Measurements from ENCODE around the gene TBC1D22B. TPM values are rescaled to one million over a fixed set of nuclear protein-coding genes. Genes with fewer than 3 reads are reported as not detected.
A peak's percentile ranks its signal among the peaks of the same experiment; 100 is the strongest.

The TBC1D22B gene
- total RNA-seq, 4 donors from 2014 or later: 7.3 to 10.2 (median 8.6) TPM

- WGBS: 47% methylated on average over 7 of the region's 7 CpGs
- TF ChIP-seq EP300 (IDR thresholded peaks at IDR 0.05) (no peak), POLR2AphosphoS5 (IDR thresholded peaks at IDR 0.05) (peak; percentile 15 to 44), POLR2A (IDR thresholded peaks at IDR 0.05; ENCODE audit: low read depth) (no peak), CTCF (IDR thresholded peaks at IDR 0.05) (peak; percentile 94 to 99 (median 98))
These were observed 47.1 kb upstream of the TBC1D22B start for GRCh38 chr6:37210313-37210968.

GRCh38 chr6:37212268-37212667 is 45.3 kb upstream of the TBC1D22B start:
- WGBS: 80% methylated on average over 9 of the region's 9 CpGs
- TF ChIP-seq POLR2A (IDR thresholded peaks at IDR 0.05; ENCODE audit: low read depth): no peak

More at GRCh38 chr6:37210313-37210968, 47.1 kb upstream of the TBC1D22B start:
- no peak for DNase-seq (ENCODE audit: extremely low spot score)
- Histone ChIP-seq H3K27me3 (no peaks in the 10 kb centered on the region), H3K9me3 (no peaks in the 10 kb centered on the region), H3K27ac (replicated peaks in 1 of 4) (no peak overlapping the region), H3K36me3 (no peaks in the 10 kb centered on the region), H3K4me1 (peaks cover 0 to 9% (median 7%) of the 10 kb centered on the region in 4 donors), H3K4me3 (no peak overlapping the region)
- intact Hi-C loops (cut with DNase I): loop anchor here (1.0 to 10.0 kb wide), 3 partner anchors 159 to 326 kb away; partner anchors contain the start of gene C6orf89

GRCh38 chr6:37218061-37218460 is 39.5 kb upstream of the TBC1D22B start:
- intact Hi-C loops (cut with DNase I): loop anchor here (10.0 kb wide), 1 partner anchor 333 kb away; the partner anchor contains the start of gene C6orf89
- Histone ChIP-seq H3K4me3 (no peak overlapping the region), H3K4me1 (peaks cover 0 to 15% (median 13%) of the 10 kb centered on the region in 4 donors), H3K9me3 (no peaks in the 10 kb centered on the region), H3K27ac (replicated peaks in 1 of 4) (no peak overlapping the region), H3K36me3 (no peaks in the 10 kb centered on the region), H3K27me3 (no peaks in the 10 kb centered on the region)
- over 99% methylated on average over 6 of the region's 6 CpGs for WGBS
- no peak for TF ChIP-seq CTCF (IDR thresholded peaks at IDR 0.05)
- TF ChIP-seq POLR2AphosphoS5 (IDR thresholded peaks at IDR 0.05): no peak
- TF ChIP-seq POLR2A (IDR thresholded peaks at IDR 0.05; ENCODE audit: low read depth): no peak
- no peak for TF ChIP-seq EP300 (IDR thresholded peaks at IDR 0.05)
- DNase-seq (ENCODE audit: extremely low spot score): no peak

More at GRCh38 chr6:37212268-37212667, 45.3 kb upstream of the TBC1D22B start:
- H3K27ac ChIP-seq (replicated peaks in 1 of 4): no peak overlapping the region
- DNase-seq (ENCODE audit: extremely low spot score): no peak
- no peaks in the 10 kb centered on the region for H3K27me3 ChIP-seq
- no peaks in the 10 kb centered on the region for H3K9me3 ChIP-seq
- peaks cover 0 to 9% (median 7%) of the 10 kb centered on the region in 4 donors for H3K4me1 ChIP-seq
- no peak overlapping the region for H3K4me3 ChIP-seq
- H3K36me3 ChIP-seq: no peaks in the 10 kb centered on the region
- intact Hi-C loops (cut with DNase I): loop anchor here (10.0 kb wide), 1 partner anchor 327 kb away; the partner anchor contains the start of gene C6orf89

GRCh38 chr6:37218511-37218910 is 39.1 kb upstream of the TBC1D22B start:
- intact Hi-C loops (cut with DNase I): loop anchor here (10.0 kb wide), 1 partner anchor 334 kb away; the partner anchor contains the start of gene C6orf89

More at GRCh38 chr6:37218511-37218910, 39.1 kb upstream of the TBC1D22B start:
- Histone ChIP-seq H3K9me3 (no peaks in the 10 kb centered on the region), H3K4me3 (no peak overlapping the region), H3K4me1 (peaks cover 0 to 16% (median 13%) of the 10 kb centered on the region in 4 donors), H3K27me3 (no peaks in the 10 kb centered on the region), H3K36me3 (no peaks in the 10 kb centered on the region), H3K27ac (replicated peaks in 1 of 4) (no peak overlapping the region)
- 73% methylated on average over 8 of the region's 8 CpGs for WGBS
- no peak for DNase-seq (ENCODE audit: extremely low spot score)
- TF ChIP-seq POLR2A (IDR thresholded peaks at IDR 0.05; ENCODE audit: low read depth): no peak
- no peak for TF ChIP-seq EP300 (IDR thresholded peaks at IDR 0.05)
- no peak for TF ChIP-seq CTCF (IDR thresholded peaks at IDR 0.05)
- TF ChIP-seq POLR2AphosphoS5 (IDR thresholded peaks at IDR 0.05): no peak
